Activated naive CD8-positive, alpha-beta T cell treated with anti-CD3 and anti-CD28 coated beads for 36 hours (primary cell): Measurements from ENCODE around the gene MUC20. TPM values are rescaled to one million over a fixed set of nuclear protein-coding genes. Genes with fewer than 3 reads are reported as not detected.
A peak's percentile ranks its signal among the peaks of the same experiment; 100 is the strongest.
"Not testable (repeated sequence)": the region's sequence is repeated elsewhere in the genome, so short reads cannot be mapped to it uniquely, and the experiment has no call there.

Experiments used
- DNase-seq: peaks from one replicate; pipeline ENCODE4 v3.0.0; 2021
- H3K27ac Mint-ChIP-seq: one replicate; pipeline ENCODE4 v1.8.0; 2022; ENCODE audit warnings: mild to moderate bottlenecking, moderate library complexity, mixed read lengths
- H3K27me3 Mint-ChIP-seq: one replicate; pipeline ENCODE4 v1.8.0; 2022; ENCODE audit warnings: mild to moderate bottlenecking, mixed read lengths
- H3K36me3 Mint-ChIP-seq: one replicate; pipeline ENCODE4 v1.8.0; 2021; ENCODE audit warnings: mild to moderate bottlenecking, mixed read lengths
- H3K4me1 Mint-ChIP-seq: one replicate; pipeline ENCODE4 v1.8.0; 2021; ENCODE audit warnings: mixed read lengths
- H3K4me3 Mint-ChIP-seq: one replicate; pipeline ENCODE4 v1.8.0; 2022; ENCODE audit warnings: mild to moderate bottlenecking, moderate library complexity, mixed read lengths
- H3K9me3 Mint-ChIP-seq: one replicate; pipeline ENCODE4 v1.8.0; 2022; ENCODE audit warnings: mixed read lengths
- total RNA-seq, 2 experiments: library from RNA; stranded (reverse); gene quantifications; one replicate each; pipeline ENCODE4 v1.2.3, GENCODE V29; 2021

Gene MUC20
- total RNA-seq, 2 experiments from 2014 or later = 0.26 to 0.29 TPM

GRCh38 chr3:195762249-195762585 is 41.4 kb downstream of the MUC20 start:
- Mint-ChIP-seq H3K36me3 (no peaks in the 10 kb centered on the region), H3K27ac (no peak overlapping the region), H3K9me3 (no peaks in the 10 kb centered on the region), H3K4me1 (no peaks in the 10 kb centered on the region), H3K27me3 (peaks cover 62% of the 10 kb centered on the region), H3K4me3 (no peak overlapping the region)
- DNase-seq = no peak

GRCh38 chr3:195762611-195763010 is 41.8 kb downstream of the MUC20 start:
- DNase-seq = no peak
- H3K27me3 Mint-ChIP-seq = peaks cover 62% of the 10 kb centered on the region
- no peak overlapping the region for H3K27ac Mint-ChIP-seq
- H3K36me3 Mint-ChIP-seq = no peaks in the 10 kb centered on the region
- H3K4me3 Mint-ChIP-seq = no peak overlapping the region
- H3K9me3 Mint-ChIP-seq = no peaks in the 10 kb centered on the region
- H3K4me1 Mint-ChIP-seq = no peaks in the 10 kb centered on the region

GRCh38 chr3:195763076-195763830 is 42.5 kb downstream of the MUC20 start:
- Mint-ChIP-seq H3K36me3 (no peaks in the 10 kb centered on the region), H3K27ac (no peak overlapping the region), H3K9me3 (no peaks in the 10 kb centered on the region), H3K4me1 (no peaks in the 10 kb centered on the region), H3K4me3 (no peak overlapping the region), H3K27me3 (peaks cover 56% of the 10 kb centered on the region)
- no peak for DNase-seq

GRCh38 chr3:195763843-195764825 is 43.4 kb downstream of the MUC20 start:
- Mint-ChIP-seq H3K4me1 (no peaks in the 10 kb centered on the region), H3K27me3 (peaks cover 51% of the 10 kb centered on the region), H3K36me3 (no peaks in the 10 kb centered on the region), H3K9me3 (no peaks in the 10 kb centered on the region), H3K27ac (no peak overlapping the region), H3K4me3 (no peak overlapping the region)
- no peak for DNase-seq

GRCh38 chr3:195764961-195765706 is 44.4 kb downstream of the MUC20 start:
- Mint-ChIP-seq H3K4me1 (no peaks in the 10 kb centered on the region), H3K4me3 (no peak overlapping the region), H3K27ac (no peak overlapping the region), H3K9me3 (no peaks in the 10 kb centered on the region), H3K36me3 (no peaks in the 10 kb centered on the region), H3K27me3 (peaks cover 41% of the 10 kb centered on the region)
- DNase-seq = no peak

- H3K4me3 Mint-ChIP-seq = no peak overlapping the region
- DNase-seq = no peak
- no peaks in the 10 kb centered on the region for H3K9me3 Mint-ChIP-seq
- no peak overlapping the region for H3K27ac Mint-ChIP-seq
- H3K27me3 Mint-ChIP-seq = peaks cover 26% of the 10 kb centered on the region
- H3K4me1 Mint-ChIP-seq = peaks cover 2% of the 10 kb centered on the region
- H3K36me3 Mint-ChIP-seq = no peaks in the 10 kb centered on the region
Measured at GRCh38 chr3:195766671-195767070, 45.9 kb downstream of the MUC20 start.

GRCh38 chr3:195767792-195768191 is 47.0 kb downstream of the MUC20 start:
- Mint-ChIP-seq H3K36me3 (no peaks in the 10 kb centered on the region), H3K9me3 (no peaks in the 10 kb centered on the region), H3K27ac (no peak overlapping the region), H3K27me3 (peaks cover 20% of the 10 kb centered on the region), H3K4me3 (no peak overlapping the region), H3K4me1 (peaks cover 2% of the 10 kb centered on the region)
- DNase-seq = no peak

- Mint-ChIP-seq H3K4me3 (no peak overlapping the region), H3K27me3 (peaks cover 14% of the 10 kb centered on the region), H3K4me1 (peaks cover 2% of the 10 kb centered on the region), H3K36me3 (no peaks in the 10 kb centered on the region), H3K27ac (no peak overlapping the region), H3K9me3 (no peaks in the 10 kb centered on the region)
- no peak for DNase-seq
Measured at GRCh38 chr3:195768414-195768813, 47.6 kb downstream of the MUC20 start.

GRCh38 chr3:195768831-195769303 is 48.1 kb downstream of the MUC20 start:
- H3K27ac Mint-ChIP-seq = no peak overlapping the region
- H3K4me3 Mint-ChIP-seq = no peak overlapping the region
- peaks cover 10% of the 10 kb centered on the region for H3K27me3 Mint-ChIP-seq
- no peaks in the 10 kb centered on the region for H3K36me3 Mint-ChIP-seq
- no peak for DNase-seq
- H3K4me1 Mint-ChIP-seq = peaks cover 2% of the 10 kb centered on the region
- H3K9me3 Mint-ChIP-seq = no peaks in the 10 kb centered on the region

- Mint-ChIP-seq H3K36me3 (no peaks in the 10 kb centered on the region), H3K27ac (no peak overlapping the region), H3K4me1 (peaks cover 2% of the 10 kb centered on the region), H3K4me3 (no peak overlapping the region), H3K9me3 (no peaks in the 10 kb centered on the region), H3K27me3 (peaks cover 3% of the 10 kb centered on the region)
- no peak for DNase-seq
Measured at GRCh38 chr3:195769551-195769950, 48.8 kb downstream of the MUC20 start.

- no peak overlapping the region for H3K4me3 Mint-ChIP-seq
- no peak for DNase-seq
- no peak overlapping the region for H3K27ac Mint-ChIP-seq
- no peaks in the 10 kb centered on the region for H3K27me3 Mint-ChIP-seq
- H3K36me3 Mint-ChIP-seq = no peaks in the 10 kb centered on the region
- H3K4me1 Mint-ChIP-seq = peaks cover 2% of the 10 kb centered on the region
- H3K9me3 Mint-ChIP-seq = no peaks in the 10 kb centered on the region
Measured at GRCh38 chr3:195770081-195770840, 49.5 kb downstream of the MUC20 start.

- H3K36me3 Mint-ChIP-seq, H3K4me1 Mint-ChIP-seq, H3K9me3 Mint-ChIP-seq, DNase-seq, H3K27me3 Mint-ChIP-seq: not testable (repeated sequence)
- Mint-ChIP-seq H3K27ac (peak overlapping the region; percentile 84), H3K4me3 (peak overlapping the region; percentile 37)
Measured at GRCh38 chr3:195770841-195771645, 50.3 kb downstream of the MUC20 start.

- no peak overlapping the region for H3K4me3 Mint-ChIP-seq
- no peaks in the 10 kb centered on the region for H3K36me3 Mint-ChIP-seq
- peaks cover 2% of the 10 kb centered on the region for H3K4me1 Mint-ChIP-seq
- no peaks in the 10 kb centered on the region for H3K9me3 Mint-ChIP-seq
- no peaks in the 10 kb centered on the region for H3K27me3 Mint-ChIP-seq
- peak overlapping the region; percentile 84 for H3K27ac Mint-ChIP-seq
- DNase-seq = no peak
Measured at GRCh38 chr3:195771646-195772300, 51.0 kb downstream of the MUC20 start.
